ENCODE data around the gene MAP3K4. TPM values are rescaled to one million over a fixed set of nuclear protein-coding genes. Genes with fewer than 3 reads are reported as not detected.

MAP3K4 gene
- total RNA-seq, 1 experiment from 2014 or later: 54.3 TPM

GRCh38 chr6:161054876-161055275 is 63.3 kb downstream of the MAP3K4 start:
- H3K14ac ChIP-seq (ENCODE audit: insufficient read depth, low read length): no peak overlapping the region
- H3K27ac ChIP-seq (ENCODE audit: insufficient read length, low read depth, low read length): no peak overlapping the region
- no peak overlapping the region for H3K27ac Mint-ChIP-seq
- no peak overlapping the region for H2BK12ac ChIP-seq (ENCODE audit: insufficient read length, low read depth, low read length)
- H3K4me3 Mint-ChIP-seq: no peak overlapping the region
- no peak overlapping the region for H3T11ph ChIP-seq (ENCODE audit: low read length)
- H3K9ac ChIP-seq (ENCODE audit: extremely low read depth, insufficient read length, low read length): no peak overlapping the region
- H4K20me1 ChIP-seq (ENCODE audit: control insufficient read depth, insufficient read depth, insufficient read length): no peaks in the 10 kb centered on the region
- peaks cover 2 to 9% (median 4%) of the 10 kb centered on the region in 3 experiments; a peak in 4 of 7 replicates for H3K36me3 Mint-ChIP-seq (ENCODE audit: insufficient read depth in 1 of 3, low read depth in 3 of 3)
- no peak overlapping the region for H2BK120ac ChIP-seq (ENCODE audit: low read depth, low read length, poor library complexity, severe bottlenecking)
- no peak overlapping the region for H2BK5ac ChIP-seq (ENCODE audit: insufficient read length, low read length)
- H4K5ac ChIP-seq (ENCODE audit: insufficient read length, low read depth, low read length): no peak overlapping the region
- no peak overlapping the region for H3K23ac ChIP-seq (ENCODE audit: insufficient read length, low read depth, low read length)
- H3K56ac ChIP-seq (ENCODE audit: insufficient read length, low read depth, low read length): no peak overlapping the region
- H4K91ac ChIP-seq (ENCODE audit: insufficient read length, low read depth, low read length): no peak overlapping the region
- H2AFZ ChIP-seq (ENCODE audit: low read length): no peak overlapping the region
- no peaks in the 10 kb centered on the region for H3K27me3 Mint-ChIP-seq (ENCODE audit: low read depth)
- H3K27me3 ChIP-seq (ENCODE audit: insufficient read depth, low read length): no peaks in the 10 kb centered on the region
- no peak for TF ChIP-seq CTCF (conservative IDR thresholded peaks at IDR 0.05)
- no peaks in the 10 kb centered on the region for H3K9me3 ChIP-seq (ENCODE audit: control insufficient read depth, low read depth, low read length)
- no peak for DNase-seq
- H3K79me2 ChIP-seq (ENCODE audit: insufficient read depth, low read length): no peaks in the 10 kb centered on the region
- H3K4ac ChIP-seq (ENCODE audit: low read depth, low read length): no peak overlapping the region
- H4K8ac ChIP-seq (replicated peaks; ENCODE audit: insufficient read length, low read depth, low read length): no peak overlapping the region
- no peak overlapping the region for H2BK15ac ChIP-seq (ENCODE audit: low read depth, low read length)
- H3K9me3 Mint-ChIP-seq: no peaks in the 10 kb centered on the region
- H3K79me1 ChIP-seq (ENCODE audit: insufficient read depth, low read depth, low read length, poor library complexity, severe bottlenecking): no peaks in the 10 kb centered on the region
- no peak overlapping the region for H2AK5ac ChIP-seq (ENCODE audit: insufficient read length, low read length)
- H3K4me1 Mint-ChIP-seq: peaks cover 6 to 12% of the 10 kb centered on the region in 2 experiments
- H2BK20ac ChIP-seq (ENCODE audit: low read depth, low read length, poor library complexity, severe bottlenecking): no peak overlapping the region
- no peaks in the 10 kb centered on the region for H3K23me2 ChIP-seq (ENCODE audit: insufficient read length, low read depth, low read length, poor library complexity, severe bottlenecking)
- no peak overlapping the region for H3K4me2 ChIP-seq (ENCODE audit: insufficient read depth, insufficient read length, low read length)
- H3K18ac ChIP-seq (ENCODE audit: insufficient read length, low read depth, low read length): no peak overlapping the region
- H3K4me1 ChIP-seq (ENCODE audit: insufficient read depth, low read length): 0 out of 2 replicates have a peak, but pooled peaks cover 4% of the 10 kb centered on the region
